GM13976 (cell line): ENCODE measurements around the gene TRAPPC2L.

Source experiments
- DNase-seq: peaks from one replicate; pipeline ENCODE4 v3.0.0; 2012; ENCODE audit warnings: low spot score
- in situ Hi-C: fragments of 300-500 bp; cut with MboI; formaldehyde crosslinking; loops from one replicate; pipeline ENCODE4 v1.12.0; 2022; ENCODE audit warnings: low sequenced_read_pairs, mixed read lengths, inconsistent platforms; ENCODE audit not compliant: unreplicated experiment
- TF ChIP-seq, protein P1 (sequence below): IDR thresholded peaks from 2 replicates; pipeline ENCODE4 v1.5.1; 2012; ENCODE audit warnings: borderline replicate concordance, mild to moderate bottlenecking; ENCODE audit not compliant: insufficient read depth; ENCODE audit errors: extremely low read depth, missing control alignments, control extremely low read depth

Gene TRAPPC2L

GRCh38 chr16:88856828-88857727, at the start of gene TRAPPC2L, which contains the start of gene GALNS:
TSS of gene TRAPPC2L (plus strand) at chr16:88857127. CDS start at chr16:88857151, 24 bp downstream.
TSS of gene GALNS (minus strand) at chr16:88856947. CDS start at chr16:88856877, 70 bp downstream.
- TF ChIP-seq, protein P1, sequence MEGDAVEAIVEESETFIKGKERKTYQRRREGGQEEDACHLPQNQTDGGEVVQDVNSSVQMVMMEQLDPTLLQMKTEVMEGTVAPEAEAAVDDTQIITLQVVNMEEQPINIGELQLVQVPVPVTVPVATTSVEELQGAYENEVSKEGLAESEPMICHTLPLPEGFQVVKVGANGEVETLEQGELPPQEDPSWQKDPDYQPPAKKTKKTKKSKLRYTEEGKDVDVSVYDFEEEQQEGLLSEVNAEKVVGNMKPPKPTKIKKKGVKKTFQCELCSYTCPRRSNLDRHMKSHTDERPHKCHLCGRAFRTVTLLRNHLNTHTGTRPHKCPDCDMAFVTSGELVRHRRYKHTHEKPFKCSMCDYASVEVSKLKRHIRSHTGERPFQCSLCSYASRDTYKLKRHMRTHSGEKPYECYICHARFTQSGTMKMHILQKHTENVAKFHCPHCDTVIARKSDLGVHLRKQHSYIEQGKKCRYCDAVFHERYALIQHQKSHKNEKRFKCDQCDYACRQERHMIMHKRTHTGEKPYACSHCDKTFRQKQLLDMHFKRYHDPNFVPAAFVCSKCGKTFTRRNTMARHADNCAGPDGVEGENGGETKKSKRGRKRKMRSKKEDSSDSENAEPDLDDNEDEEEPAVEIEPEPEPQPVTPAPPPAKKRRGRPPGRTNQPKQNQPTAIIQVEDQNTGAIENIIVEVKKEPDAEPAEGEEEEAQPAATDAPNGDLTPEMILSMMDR = no peak
- peak; percentile 100 for DNase-seq
- in situ Hi-C loops = no loop called here

DNA sequence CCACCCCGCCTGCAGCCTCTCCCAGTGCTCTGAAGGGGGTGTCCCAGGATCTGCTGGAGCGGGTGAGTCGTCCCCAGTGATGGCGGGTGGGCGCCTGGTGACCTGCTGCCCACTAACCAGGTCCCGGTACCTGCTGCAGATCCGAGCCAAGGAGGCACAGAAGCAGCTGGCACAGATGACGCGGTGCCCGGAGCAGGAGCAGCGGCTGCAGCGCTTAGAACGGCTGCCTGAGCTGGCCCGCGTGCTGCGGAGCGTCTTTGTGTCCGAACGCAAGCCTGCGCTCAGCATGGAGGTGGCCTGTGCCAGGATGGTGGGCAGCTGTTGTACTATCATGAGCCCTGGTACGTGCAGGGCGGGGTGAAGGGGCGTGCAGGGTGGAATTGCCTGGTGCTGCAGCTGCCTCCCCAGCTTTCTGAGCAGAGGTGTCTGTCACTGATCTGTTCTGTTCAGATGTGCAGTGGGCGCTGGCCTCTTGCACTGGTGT, 49.7 kb upstream of the TRAPPC2L start:
- in situ Hi-C loops = no loop called here
- TF ChIP-seq, protein P1 = no peak
- DNase-seq = no peak

DNA sequence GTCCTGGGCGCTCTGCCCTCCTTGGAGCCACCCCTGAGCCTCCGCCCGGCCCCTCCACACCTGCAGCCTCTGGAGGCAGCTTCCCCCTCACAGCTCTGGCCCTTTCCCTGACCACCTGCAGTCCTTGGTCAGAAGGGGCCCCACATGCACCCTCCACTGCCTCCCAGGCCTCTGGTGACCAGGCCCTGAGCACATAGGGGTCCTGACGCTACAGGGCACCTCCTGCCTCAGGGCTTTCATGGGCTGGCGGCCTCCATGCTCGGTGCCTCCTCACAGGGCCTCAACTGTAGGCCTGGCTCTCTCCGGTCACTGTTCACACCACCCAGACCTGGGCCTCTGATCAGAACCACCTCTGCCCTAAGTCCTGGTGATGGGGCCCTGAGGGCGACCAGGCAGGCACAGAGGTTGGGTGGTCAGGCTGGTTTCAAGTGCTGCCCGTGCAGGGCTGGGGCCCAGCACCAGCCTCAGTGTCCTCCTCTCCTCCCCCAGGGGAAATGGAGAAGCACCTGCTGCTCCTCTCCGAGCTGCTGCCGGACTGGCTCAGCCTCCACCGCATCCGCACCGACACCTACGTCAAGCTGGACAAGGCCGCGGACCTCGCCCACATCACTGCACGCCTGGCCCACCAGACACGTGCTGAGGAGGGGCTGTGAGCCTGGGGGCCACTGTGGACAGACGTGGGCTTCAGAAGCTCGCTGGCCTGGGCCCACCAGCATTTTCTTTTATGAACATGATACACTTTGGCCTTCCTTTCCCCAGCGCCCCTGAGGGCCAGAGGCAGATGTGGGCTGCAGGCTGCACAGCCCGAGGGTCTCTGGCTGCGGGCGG, 49.1 kb upstream of the TRAPPC2L start:
- in situ Hi-C loops = no loop called here
- DNase-seq = no peak
- TF ChIP-seq, protein P1 = no peak

DNA sequence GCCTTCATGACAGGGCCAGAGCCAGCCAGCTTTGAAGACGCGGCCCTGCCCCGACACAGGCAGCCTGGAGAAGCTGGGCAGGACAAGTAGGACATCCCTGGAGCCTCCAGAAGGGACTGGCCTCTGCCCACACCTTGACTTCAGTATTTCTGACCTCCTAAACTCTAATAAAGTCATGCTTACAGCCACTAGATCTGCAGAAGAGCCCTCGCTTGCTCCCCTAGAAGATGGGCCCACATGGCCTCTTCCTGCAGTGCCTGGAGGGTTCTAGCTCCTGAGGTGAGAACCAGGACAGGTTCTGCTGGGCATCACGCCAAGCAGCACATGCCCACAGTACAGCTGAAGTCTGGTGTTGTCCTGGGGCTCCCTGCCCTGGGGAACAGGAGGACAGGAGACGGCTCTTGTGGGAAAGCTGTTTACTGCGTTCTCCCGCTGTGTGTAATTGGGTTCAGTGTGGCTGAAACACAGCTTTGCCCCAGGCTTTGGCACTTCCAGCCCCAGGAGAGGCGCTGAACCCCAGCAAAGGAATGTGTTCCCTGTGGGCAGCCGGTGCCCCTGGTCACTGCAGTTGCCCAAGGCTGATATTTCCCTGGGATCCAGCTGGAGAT, 47.8 kb upstream of the TRAPPC2L start:
- no peak for DNase-seq
- in situ Hi-C loops = no loop called here
- TF ChIP-seq, protein P1 = no peak

DNA sequence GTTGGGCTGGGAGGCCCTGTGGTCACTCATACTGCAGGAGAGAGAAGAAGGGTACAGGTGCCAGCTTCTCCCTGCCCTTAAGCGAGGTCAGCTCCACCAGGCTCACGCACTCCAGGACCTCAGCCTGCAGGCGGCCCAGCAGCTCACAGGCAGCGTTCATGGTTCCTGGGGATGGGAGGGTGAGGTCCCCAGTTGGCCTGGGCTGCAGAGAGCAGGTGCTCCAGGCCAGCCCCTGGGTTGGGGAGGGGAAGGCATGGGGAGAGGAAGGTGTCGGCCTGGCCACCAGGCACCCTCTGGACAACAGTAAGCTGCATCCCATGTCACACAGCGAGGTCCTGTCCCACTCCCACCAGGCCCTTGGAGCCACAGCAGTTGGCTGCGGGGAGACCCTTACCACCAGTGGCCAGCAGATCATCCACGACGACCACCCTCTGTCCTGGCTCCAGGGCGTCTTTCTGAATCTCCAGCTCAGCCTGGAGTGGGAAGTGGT, 47.2 kb upstream of the TRAPPC2L start:
- DNase-seq = no peak
- TF ChIP-seq, protein P1 = no peak
- in situ Hi-C loops = no loop called here

DNA sequence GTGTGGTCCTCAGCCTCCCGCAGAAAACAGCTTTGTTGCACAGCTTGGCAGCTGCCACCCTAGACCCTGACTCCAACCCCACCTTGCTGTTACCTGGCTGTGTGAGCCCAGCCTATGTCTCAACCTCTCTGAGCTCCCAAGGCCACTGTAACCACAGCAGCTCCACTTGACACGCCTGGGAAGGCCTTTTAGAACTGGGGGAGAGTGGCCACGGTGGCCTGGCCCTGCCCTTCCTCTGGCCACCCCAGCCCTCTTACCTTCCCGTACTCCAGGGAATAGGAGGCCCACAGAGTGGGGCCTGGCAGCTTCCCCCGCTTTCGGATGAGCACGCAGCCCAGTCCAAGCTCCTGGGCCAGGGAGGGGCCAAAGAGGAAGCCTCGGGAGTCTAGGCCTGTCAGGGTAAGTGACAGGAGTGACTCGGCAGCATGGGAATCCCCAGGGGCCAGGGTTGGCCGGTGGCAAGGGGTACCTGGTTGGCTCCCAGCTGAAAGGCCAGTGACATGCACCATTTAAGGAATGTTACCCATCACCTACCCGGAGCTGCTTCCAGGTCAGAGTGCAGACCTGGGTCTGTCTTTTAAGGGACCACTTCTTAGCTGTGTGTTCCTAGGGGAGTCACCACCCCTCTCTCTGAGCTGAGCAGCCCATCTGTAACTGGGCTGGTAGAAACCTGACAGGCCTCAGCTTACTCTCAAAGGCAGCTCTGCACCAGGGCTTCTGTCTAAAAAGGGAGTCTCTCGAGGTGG, 46.6 kb upstream of the TRAPPC2L start:
- no peak for DNase-seq
- in situ Hi-C loops = no loop called here
- TF ChIP-seq, protein P1 = no peak
